ENCODE data around the gene POLR2A.

DNA sequence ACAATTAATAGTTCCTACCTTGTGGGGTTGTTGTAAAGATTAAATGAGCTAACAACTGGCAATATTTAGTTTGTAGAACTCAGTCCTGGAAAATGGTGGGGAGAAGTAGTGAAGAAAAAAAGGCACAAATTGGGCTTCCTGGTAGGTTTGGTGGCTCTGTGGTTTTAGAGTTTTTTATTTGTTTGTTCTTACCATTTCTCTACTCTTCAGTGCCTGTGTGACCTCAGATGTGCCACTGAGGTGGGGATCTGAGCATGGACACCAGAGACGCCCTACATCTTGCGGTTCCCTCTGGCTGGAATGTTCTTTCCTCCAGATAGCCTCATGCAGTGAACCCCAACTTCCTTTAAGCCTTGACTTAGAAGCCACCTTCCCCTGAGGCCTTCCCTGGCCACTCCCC is 12.4 kb upstream of the POLR2A start:
- no peak for TF ChIP-seq CTCF (IDR thresholded peaks at IDR 0.05)
- no peak for TF ChIP-seq POLR2A (IDR thresholded peaks at IDR 0.05)

All from esophagus squamous epithelium (tissue), 4 donors.